Tibial artery (tissue), 4 donors: Measurements from ENCODE around the gene HMCN2.

ENCODE experiments used
- DNase-seq, 2 donors: peaks; one replicate each; pipeline ENCODE4 v3.0.0-alpha.2; 2019
- H3K27ac ChIP-seq, 2 donors: fragments of 200-600 bp; sonication (generic) in 1 of 2; 1 replicate in 1 of 2; 2 replicates in 1 of 2; pipeline ENCODE4 v1.5.1; 2018 to 2019; ENCODE audit warnings: mild to moderate bottlenecking in 1 of 2
- H3K27me3 ChIP-seq, 2 donors: fragments of 200-600 bp; sonication (generic) in 1 of 2; one replicate each; pipeline versions ENCODE4 v1.5.1 to v1.6.0; 2016 to 2019
- H3K36me3 ChIP-seq, 3 donors: fragments of 200-600 bp; sonication (generic) in 2 of 3; one replicate each; pipeline ENCODE4 v1.5.1; 2016 to 2019; ENCODE audit warnings: mild to moderate bottlenecking in 2 of 3
- H3K4me1 ChIP-seq, 4 donors: fragments of 200-600 bp; sonication (generic) in 2 of 4; 1 replicate in 3 of 4; 2 replicates in 1 of 4; pipeline ENCODE4 v1.5.1; 2016 to 2019
- H3K4me3 ChIP-seq, 2 donors: fragments of 200-600 bp; sonication (generic) in 1 of 2; 1 replicate in 1 of 2; 2 replicates in 1 of 2; pipeline ENCODE4 v1.5.1; 2018 to 2019; ENCODE audit warnings: mild to moderate bottlenecking in 2 of 2
- H3K9me3 ChIP-seq, 3 donors: fragments of 200-600 bp; sonication (generic) in 1 of 3; one replicate each; pipeline ENCODE4 v1.5.1; 2016 to 2019
- CTCF ChIP-seq, 2 experiments: fragments of 200-600 bp in 1 of 2; fragments of 450-650 bp in 1 of 2; IDR thresholded peaks; one replicate each; pipeline ENCODE4 v1.5.1; 2017 to 2019; ENCODE audit warnings: antibody characterized with exemption in 2 of 2, mild to moderate bottlenecking in 1 of 2, moderate library complexity in 1 of 2
- intact Hi-C: fragments of 100-400 bp; cut with DNase I; formaldehyde crosslinking; loops from one replicate; pipeline ENCODE4 v1.15.0; 2023; ENCODE audit warnings: low total_unique reads

The HMCN2 gene

GRCh38 chr9:130387398-130387797 is 121.8 kb downstream of the HMCN2 start:
- no peaks in the 10 kb centered on the region for H3K9me3 ChIP-seq
- no peaks in the 10 kb centered on the region for H3K4me1 ChIP-seq
- peaks cover 0 to 5% (median 0%) of the 10 kb centered on the region in 3 donors for H3K36me3 ChIP-seq
- no peak for TF ChIP-seq CTCF (IDR thresholded peaks at IDR 0.05)
- no peak overlapping the region for H3K27ac ChIP-seq
- H3K27me3 ChIP-seq, result peaks cover 0 to 46% of the 10 kb centered on the region in 2 donors
- no peak overlapping the region for H3K4me3 ChIP-seq
- intact Hi-C loops, result no loop called here
- no peak for DNase-seq

- DNase-seq, result no peak
- peaks cover 0 to 5% (median 0%) of the 10 kb centered on the region in 3 donors for H3K36me3 ChIP-seq
- no peak overlapping the region for H3K27ac ChIP-seq
- no peaks in the 10 kb centered on the region for H3K4me1 ChIP-seq
- no peaks in the 10 kb centered on the region for H3K9me3 ChIP-seq
- H3K27me3 ChIP-seq, result peaks cover 0 to 41% of the 10 kb centered on the region in 2 donors
- H3K4me3 ChIP-seq, result no peak overlapping the region
- intact Hi-C loops, result no loop called here
- no peak for TF ChIP-seq CTCF (IDR thresholded peaks at IDR 0.05)
Observed at GRCh38 chr9:130387905-130388304, 122.3 kb downstream of the HMCN2 start.

- no peak overlapping the region for H3K4me3 ChIP-seq
- H3K9me3 ChIP-seq, result no peaks in the 10 kb centered on the region
- no peak for DNase-seq
- TF ChIP-seq CTCF (IDR thresholded peaks at IDR 0.05), result no peak
- H3K4me1 ChIP-seq, result no peaks in the 10 kb centered on the region
- peaks cover 0 to 33% of the 10 kb centered on the region in 2 donors for H3K27me3 ChIP-seq
- peaks cover 0 to 5% (median 0%) of the 10 kb centered on the region in 3 donors for H3K36me3 ChIP-seq
- intact Hi-C loops, result no loop called here
- no peak overlapping the region for H3K27ac ChIP-seq
Observed at GRCh38 chr9:130390390-130390789, 124.8 kb downstream of the HMCN2 start.

- no peak for TF ChIP-seq CTCF (IDR thresholded peaks at IDR 0.05)
- Histone ChIP-seq H3K9me3 (no peaks in the 10 kb centered on the region), H3K27me3 (peaks cover 0 to 28% of the 10 kb centered on the region in 2 donors), H3K27ac (no peak overlapping the region), H3K36me3 (peaks cover 0 to 5% (median 0%) of the 10 kb centered on the region in 3 donors), H3K4me3 (no peak overlapping the region), H3K4me1 (no peaks in the 10 kb centered on the region)
- no peak for DNase-seq
- intact Hi-C loops, result no loop called here
Observed at GRCh38 chr9:130390986-130391385, 125.4 kb downstream of the HMCN2 start.

GRCh38 chr9:130391866-130392265 is 126.3 kb downstream of the HMCN2 start:
- Histone ChIP-seq H3K4me3 (no peak overlapping the region), H3K4me1 (no peaks in the 10 kb centered on the region), H3K27me3 (peaks cover 0 to 28% of the 10 kb centered on the region in 2 donors), H3K36me3 (peaks cover 0 to 5% (median 0%) of the 10 kb centered on the region in 3 donors), H3K9me3 (no peaks in the 10 kb centered on the region), H3K27ac (no peak overlapping the region)
- no peak for TF ChIP-seq CTCF (IDR thresholded peaks at IDR 0.05)
- intact Hi-C loops, result no loop called here
- DNase-seq, result no peak

- H3K4me3 ChIP-seq, result no peak overlapping the region
- H3K27ac ChIP-seq, result no peak overlapping the region
- no peaks in the 10 kb centered on the region for H3K9me3 ChIP-seq
- no peak for TF ChIP-seq CTCF (IDR thresholded peaks at IDR 0.05)
- H3K36me3 ChIP-seq, result peaks cover 0 to 5% (median 0%) of the 10 kb centered on the region in 3 donors
- H3K4me1 ChIP-seq, result no peaks in the 10 kb centered on the region
- no peak for DNase-seq
- peaks cover 0 to 31% of the 10 kb centered on the region in 2 donors for H3K27me3 ChIP-seq
- intact Hi-C loops, result no loop called here
Observed at GRCh38 chr9:130393681-130394071, 128.1 kb downstream of the HMCN2 start.
